ENCODE measurements around the gene NELFA. TPM values are rescaled to one million over a fixed set of nuclear protein-coding genes. Genes with fewer than 3 reads are reported as not detected.

NELFA gene
- total and polyA plus RNA-seq, 2 donors, result 10.9 to 37.2 TPM

DNA sequence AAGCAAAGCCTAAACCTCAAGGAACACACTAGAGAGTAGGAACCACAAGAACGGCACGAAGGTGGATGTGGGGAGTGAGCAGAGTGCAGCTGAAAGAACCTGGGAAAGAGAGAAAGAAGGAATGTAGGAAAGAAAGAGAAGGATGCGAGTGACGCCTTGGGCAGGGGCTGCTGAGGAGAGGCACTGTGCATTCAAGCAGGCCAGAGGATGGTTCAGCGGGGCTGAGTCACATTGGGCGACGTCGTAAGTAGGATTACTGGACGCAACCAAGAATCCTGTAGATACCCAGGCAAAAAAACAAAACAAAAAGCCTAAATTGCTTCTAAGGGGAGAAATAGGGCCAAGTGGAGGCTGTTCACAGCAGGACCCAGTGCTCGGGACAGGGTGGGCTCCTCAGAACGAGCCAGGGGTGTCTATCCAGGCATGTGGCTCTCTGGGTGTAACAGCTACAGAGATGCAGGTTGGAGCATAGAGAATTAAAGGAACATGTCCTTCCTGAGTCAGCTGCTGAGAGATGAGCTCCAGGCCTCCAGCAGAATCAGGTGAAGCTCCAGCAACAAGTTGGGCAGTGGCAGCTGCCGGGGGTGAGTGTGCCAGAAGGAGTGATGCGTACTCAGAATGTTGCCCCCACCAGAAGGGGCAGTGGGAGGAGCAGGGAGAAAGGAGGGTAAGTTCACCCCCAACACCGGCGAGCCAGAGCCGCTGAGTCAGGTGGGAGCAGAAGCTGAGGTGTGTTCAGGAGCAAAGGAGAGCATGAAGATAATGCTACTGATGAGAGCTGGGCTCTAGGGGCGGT is 38.6 kb downstream of the NELFA start:
- Histone ChIP-seq H3K36me3 (ENCODE audit: control insufficient read depth in 2 of 2, insufficient read depth in 2 of 2, low read length in 1 of 2) (peaks cover 79 to 85% of the 10 kb centered on the region in 2 donors), H3K27ac (ENCODE audit: low read depth in 1 of 2, low read length in 1 of 2) (no peak overlapping the region), H3K27me3 (ENCODE audit: control insufficient read depth in 2 of 2, insufficient read depth in 1 of 2, low read length in 1 of 2) (no peaks in the 10 kb centered on the region), H3K9me3 (ENCODE audit: control insufficient read depth in 2 of 2, insufficient read depth in 1 of 2, low read length in 1 of 2) (no peaks in the 10 kb centered on the region), H3K4me3 (ENCODE audit: low read length in 2 of 2) (no peak overlapping the region), H3K4me1 (ENCODE audit: control insufficient read depth in 2 of 2, insufficient read depth in 2 of 2, low read length in 2 of 2) (no peaks in the 10 kb centered on the region)
- no peak for DNase-seq (ENCODE audit: low read depth in 6 of 9, low spot score in 9 of 9)
- WGBS, result 98% methylated on average over 17 of the region's 17 CpGs

DNA sequence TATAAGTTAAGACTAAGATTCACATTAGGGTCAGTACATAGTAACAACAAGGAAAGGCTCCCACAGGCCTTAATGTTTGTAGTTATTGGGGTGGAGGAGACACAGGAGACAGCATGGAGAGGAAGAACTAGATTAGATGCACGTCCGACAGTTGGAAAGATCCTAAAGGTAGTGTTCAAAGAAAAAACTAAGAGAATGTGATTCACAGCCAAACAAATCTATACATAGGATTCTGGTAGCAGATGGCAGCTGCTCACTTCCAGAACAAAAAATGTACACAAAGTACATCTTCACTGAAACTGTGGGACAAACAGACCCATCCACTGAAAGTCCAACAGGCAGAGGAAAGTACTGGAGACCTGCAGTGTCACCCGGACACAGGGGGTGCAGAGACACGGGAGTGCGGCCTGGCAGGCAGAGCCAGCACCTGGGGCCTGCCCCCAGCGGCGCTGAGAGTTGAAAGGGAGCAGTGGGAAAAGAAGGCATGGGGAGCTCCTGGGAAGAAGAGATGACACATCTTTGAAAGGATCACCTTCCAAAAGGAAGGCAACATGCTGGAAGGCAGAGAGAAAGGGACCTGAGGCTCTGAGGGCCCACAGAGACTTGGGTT is 40.0 kb downstream of the NELFA start:
- Histone ChIP-seq H3K27ac (ENCODE audit: low read depth in 1 of 2, low read length in 1 of 2) (no peak overlapping the region), H3K4me1 (ENCODE audit: control insufficient read depth in 2 of 2, insufficient read depth in 2 of 2, low read length in 2 of 2) (no peaks in the 10 kb centered on the region), H3K9me3 (ENCODE audit: control insufficient read depth in 2 of 2, insufficient read depth in 1 of 2, low read length in 1 of 2) (no peaks in the 10 kb centered on the region), H3K4me3 (ENCODE audit: low read length in 2 of 2) (no peak overlapping the region), H3K27me3 (ENCODE audit: control insufficient read depth in 2 of 2, insufficient read depth in 1 of 2, low read length in 1 of 2) (no peaks in the 10 kb centered on the region), H3K36me3 (ENCODE audit: control insufficient read depth in 2 of 2, insufficient read depth in 2 of 2, low read length in 1 of 2) (peaks cover 74 to 85% of the 10 kb centered on the region in 2 donors)
- no peak for DNase-seq (ENCODE audit: low read depth in 6 of 9, low spot score in 9 of 9)
- WGBS, result 97% methylated on average over 7 of the region's 7 CpGs

DNA sequence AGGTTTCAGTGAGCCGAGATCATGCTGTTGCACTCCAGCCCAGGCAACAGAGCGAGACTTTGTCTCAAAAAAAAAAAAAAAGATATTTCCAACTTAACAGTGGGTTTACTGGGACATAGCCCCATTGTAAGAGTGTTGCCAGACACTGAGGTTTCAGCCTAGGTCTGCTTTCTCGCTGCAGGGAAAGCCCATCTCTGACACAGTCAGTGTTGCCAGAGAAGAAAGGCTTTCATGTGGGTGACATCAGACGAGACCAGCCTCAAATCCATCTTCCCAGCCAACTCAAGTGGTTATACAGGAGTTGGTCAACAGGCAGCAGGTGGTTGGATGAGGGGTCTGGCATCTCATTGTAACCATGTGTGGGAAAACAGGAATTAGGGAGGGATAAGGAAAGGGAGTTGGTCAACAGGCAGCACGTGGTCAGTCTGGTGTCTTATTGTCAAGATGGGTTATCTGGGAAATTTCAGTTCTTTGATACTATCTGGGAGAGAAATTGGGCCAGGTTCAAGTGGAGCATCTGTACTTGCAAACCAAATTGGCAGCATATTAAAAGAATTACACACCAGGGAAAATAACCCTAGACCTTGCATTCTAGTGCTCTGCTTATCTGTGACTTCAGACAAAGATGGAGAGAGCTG is 41.1 kb downstream of the NELFA start:
- 81% methylated on average over 5 of the region's 5 CpGs for WGBS
- Histone ChIP-seq H3K27ac (ENCODE audit: low read depth in 1 of 2, low read length in 1 of 2) (no peak overlapping the region), H3K4me1 (ENCODE audit: control insufficient read depth in 2 of 2, insufficient read depth in 2 of 2, low read length in 2 of 2) (no peaks in the 10 kb centered on the region), H3K27me3 (ENCODE audit: control insufficient read depth in 2 of 2, insufficient read depth in 1 of 2, low read length in 1 of 2) (no peaks in the 10 kb centered on the region), H3K4me3 (ENCODE audit: low read length in 2 of 2) (no peak overlapping the region), H3K36me3 (ENCODE audit: control insufficient read depth in 2 of 2, insufficient read depth in 2 of 2, low read length in 1 of 2) (peaks cover 74 to 85% of the 10 kb centered on the region in 2 donors), H3K9me3 (ENCODE audit: control insufficient read depth in 2 of 2, insufficient read depth in 1 of 2, low read length in 1 of 2) (no peaks in the 10 kb centered on the region)
- DNase-seq (ENCODE audit: low read depth in 6 of 9, low spot score in 9 of 9), result no peak

DNA sequence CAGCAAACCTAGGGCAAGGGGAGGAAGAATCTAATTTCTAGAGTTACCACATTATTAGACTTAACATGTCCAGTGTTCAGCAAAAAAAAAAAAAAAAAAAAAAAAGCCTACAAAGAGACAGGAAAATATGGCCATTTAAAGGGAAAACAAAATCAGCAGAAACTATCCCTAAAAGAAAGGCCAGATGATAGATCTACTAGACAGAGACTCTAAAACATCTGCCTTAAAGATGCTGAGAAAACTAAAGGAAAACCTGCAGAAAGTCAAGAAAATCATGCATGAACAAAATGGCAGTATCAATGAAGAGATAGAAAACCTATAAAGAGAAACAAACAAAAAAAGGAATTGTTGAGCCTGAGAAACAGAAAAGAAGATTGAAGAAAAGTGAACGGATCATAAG is 43.8 kb downstream of the NELFA start:
- WGBS, result 98% methylated on average over 1 of the region's 1 CpG
- no peaks in the 10 kb centered on the region for H3K4me1 ChIP-seq (ENCODE audit: control insufficient read depth in 2 of 2, insufficient read depth in 2 of 2, low read length in 2 of 2)
- no peak for DNase-seq (ENCODE audit: low read depth in 6 of 9, low spot score in 9 of 9)
- H3K27me3 ChIP-seq (ENCODE audit: control insufficient read depth in 2 of 2, insufficient read depth in 1 of 2, low read length in 1 of 2), result no peaks in the 10 kb centered on the region
- H3K36me3 ChIP-seq (ENCODE audit: control insufficient read depth in 2 of 2, insufficient read depth in 2 of 2, low read length in 1 of 2), result peaks cover 72 to 87% of the 10 kb centered on the region in 2 donors
- no peak overlapping the region for H3K4me3 ChIP-seq (ENCODE audit: low read length in 2 of 2)
- H3K9me3 ChIP-seq (ENCODE audit: control insufficient read depth in 2 of 2, insufficient read depth in 1 of 2, low read length in 1 of 2), result no peaks in the 10 kb centered on the region
- H3K27ac ChIP-seq (ENCODE audit: low read depth in 1 of 2, low read length in 1 of 2), result no peak overlapping the region

DNA sequence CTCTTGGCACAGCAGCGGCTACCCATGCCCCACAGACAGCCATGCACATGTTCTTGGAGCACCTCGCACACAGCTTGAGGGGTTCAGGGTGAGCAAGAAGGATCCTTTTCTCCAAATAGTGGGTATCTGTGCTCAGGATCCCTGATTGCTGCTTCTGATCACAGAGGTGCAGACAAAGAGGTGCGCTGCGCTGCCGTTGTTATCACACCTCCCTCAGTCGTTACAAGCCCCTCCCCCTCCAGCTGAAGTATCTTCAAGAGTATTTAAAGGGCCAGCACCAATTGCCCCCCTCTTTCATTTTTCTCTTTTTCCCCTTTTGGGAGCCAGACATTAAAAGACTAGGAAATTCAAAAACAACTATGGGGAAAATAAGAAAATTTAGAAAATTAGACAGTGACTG is 44.3 kb downstream of the NELFA start:
- Histone ChIP-seq H3K4me1 (ENCODE audit: control insufficient read depth in 2 of 2, insufficient read depth in 2 of 2, low read length in 2 of 2) (no peaks in the 10 kb centered on the region), H3K27ac (ENCODE audit: low read depth in 1 of 2, low read length in 1 of 2) (no peak overlapping the region), H3K36me3 (ENCODE audit: control insufficient read depth in 2 of 2, insufficient read depth in 2 of 2, low read length in 1 of 2) (peaks cover 74 to 87% of the 10 kb centered on the region in 2 donors), H3K9me3 (ENCODE audit: control insufficient read depth in 2 of 2, insufficient read depth in 1 of 2, low read length in 1 of 2) (no peaks in the 10 kb centered on the region), H3K27me3 (ENCODE audit: control insufficient read depth in 2 of 2, insufficient read depth in 1 of 2, low read length in 1 of 2) (no peaks in the 10 kb centered on the region), H3K4me3 (ENCODE audit: low read length in 2 of 2) (no peak overlapping the region)
- DNase-seq (ENCODE audit: low read depth in 6 of 9, low spot score in 9 of 9), result no peak
- WGBS, result 94% methylated on average over 6 of the region's 6 CpGs

DNA sequence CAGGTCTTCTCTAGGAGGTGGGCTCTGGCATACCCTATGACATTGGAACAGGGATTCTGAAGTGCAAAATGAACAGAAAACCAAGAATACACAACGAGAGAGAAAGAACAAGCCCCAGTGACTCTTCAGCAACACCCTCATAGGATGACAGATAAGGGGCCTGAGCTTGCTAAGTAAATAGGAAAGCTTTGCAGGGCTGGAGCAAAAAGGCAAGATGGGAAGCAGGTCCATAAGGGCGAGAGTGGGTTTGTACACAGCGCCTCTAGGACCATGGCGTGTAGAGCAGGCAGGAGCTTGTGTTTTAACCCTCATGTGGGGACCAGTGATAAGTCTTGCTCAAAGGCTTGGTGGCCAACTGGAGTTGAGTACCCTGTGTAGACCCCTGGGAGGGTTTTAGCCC is 45.8 kb downstream of the NELFA start:
- no peaks in the 10 kb centered on the region for H3K9me3 ChIP-seq (ENCODE audit: control insufficient read depth in 2 of 2, insufficient read depth in 1 of 2, low read length in 1 of 2)
- no peak overlapping the region for H3K4me3 ChIP-seq (ENCODE audit: low read length in 2 of 2)
- no peak for DNase-seq (ENCODE audit: low read depth in 6 of 9, low spot score in 9 of 9)
- WGBS, result over 99% methylated on average over 4 of the region's 4 CpGs
- no peaks in the 10 kb centered on the region for H3K4me1 ChIP-seq (ENCODE audit: control insufficient read depth in 2 of 2, insufficient read depth in 2 of 2, low read length in 2 of 2)
- H3K27me3 ChIP-seq (ENCODE audit: control insufficient read depth in 2 of 2, insufficient read depth in 1 of 2, low read length in 1 of 2), result no peaks in the 10 kb centered on the region
- H3K27ac ChIP-seq (ENCODE audit: low read depth in 1 of 2, low read length in 1 of 2), result no peak overlapping the region
- peaks cover 75 to 87% of the 10 kb centered on the region in 2 donors for H3K36me3 ChIP-seq (ENCODE audit: control insufficient read depth in 2 of 2, insufficient read depth in 2 of 2, low read length in 1 of 2)

DNA sequence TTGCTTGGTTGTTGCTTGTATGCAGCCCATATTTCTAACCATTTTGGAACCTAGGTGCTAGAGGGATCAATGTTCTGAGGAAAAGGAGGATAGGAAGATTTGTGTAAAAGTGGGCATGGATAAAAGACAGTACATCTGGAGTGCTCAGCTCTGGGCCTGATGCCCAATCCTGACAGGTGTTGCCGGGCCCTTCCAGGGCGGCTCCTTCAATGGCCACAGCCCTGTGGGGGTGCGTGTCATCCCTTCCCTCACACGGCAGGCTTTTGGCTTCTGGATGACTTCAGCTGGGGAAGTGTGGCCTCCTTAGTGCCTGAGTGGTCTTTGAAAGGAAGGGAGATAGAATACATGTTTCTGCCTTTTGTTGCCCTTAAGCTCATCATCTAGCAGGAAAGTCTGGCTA is 47.2 kb downstream of the NELFA start:
- Histone ChIP-seq H3K9me3 (ENCODE audit: control insufficient read depth in 2 of 2, insufficient read depth in 1 of 2, low read length in 1 of 2) (no peaks in the 10 kb centered on the region), H3K4me1 (ENCODE audit: control insufficient read depth in 2 of 2, insufficient read depth in 2 of 2, low read length in 2 of 2) (no peaks in the 10 kb centered on the region), H3K4me3 (ENCODE audit: low read length in 2 of 2) (no peak overlapping the region), H3K36me3 (ENCODE audit: control insufficient read depth in 2 of 2, insufficient read depth in 2 of 2, low read length in 1 of 2) (peaks cover 81 to 94% of the 10 kb centered on the region in 2 donors), H3K27me3 (ENCODE audit: control insufficient read depth in 2 of 2, insufficient read depth in 1 of 2, low read length in 1 of 2) (no peaks in the 10 kb centered on the region), H3K27ac (ENCODE audit: low read depth in 1 of 2, low read length in 1 of 2) (no peak overlapping the region)
- DNase-seq (ENCODE audit: low read depth in 6 of 9, low spot score in 9 of 9), result no peak
- 95% methylated on average over 4 of the region's 4 CpGs for WGBS

DNA sequence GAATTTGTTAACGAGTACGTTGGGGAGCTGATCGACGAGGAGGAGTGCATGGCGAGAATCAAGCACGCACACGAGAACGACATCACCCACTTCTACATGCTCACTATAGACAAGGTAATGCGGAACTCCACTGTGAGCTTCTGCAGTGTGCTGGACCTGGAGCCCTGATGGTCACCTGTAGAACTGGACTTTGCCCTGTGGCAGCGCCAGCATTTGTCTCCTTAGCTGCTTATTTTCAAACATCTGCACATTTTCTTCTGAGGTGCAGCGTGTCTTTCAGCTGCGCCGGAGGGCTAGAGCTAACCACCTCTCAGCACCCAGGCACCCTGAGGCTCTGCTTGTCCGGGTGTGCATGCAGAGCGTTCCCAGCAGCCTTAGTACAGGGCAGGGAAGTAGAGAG is 47.7 kb downstream of the NELFA start:
- Histone ChIP-seq H3K36me3 (ENCODE audit: control insufficient read depth in 2 of 2, insufficient read depth in 2 of 2, low read length in 1 of 2) (peaks cover 84 to 98% of the 10 kb centered on the region in 2 donors), H3K27ac (ENCODE audit: low read depth in 1 of 2, low read length in 1 of 2) (no peak overlapping the region), H3K9me3 (ENCODE audit: control insufficient read depth in 2 of 2, insufficient read depth in 1 of 2, low read length in 1 of 2) (no peaks in the 10 kb centered on the region), H3K4me1 (ENCODE audit: control insufficient read depth in 2 of 2, insufficient read depth in 2 of 2, low read length in 2 of 2) (no peaks in the 10 kb centered on the region), H3K4me3 (ENCODE audit: low read length in 2 of 2) (no peak overlapping the region), H3K27me3 (ENCODE audit: control insufficient read depth in 2 of 2, insufficient read depth in 1 of 2, low read length in 1 of 2) (no peaks in the 10 kb centered on the region)
- WGBS, result 98% methylated on average over 15 of the region's 15 CpGs
- no peak for DNase-seq (ENCODE audit: low read depth in 6 of 9, low spot score in 9 of 9)

DNA sequence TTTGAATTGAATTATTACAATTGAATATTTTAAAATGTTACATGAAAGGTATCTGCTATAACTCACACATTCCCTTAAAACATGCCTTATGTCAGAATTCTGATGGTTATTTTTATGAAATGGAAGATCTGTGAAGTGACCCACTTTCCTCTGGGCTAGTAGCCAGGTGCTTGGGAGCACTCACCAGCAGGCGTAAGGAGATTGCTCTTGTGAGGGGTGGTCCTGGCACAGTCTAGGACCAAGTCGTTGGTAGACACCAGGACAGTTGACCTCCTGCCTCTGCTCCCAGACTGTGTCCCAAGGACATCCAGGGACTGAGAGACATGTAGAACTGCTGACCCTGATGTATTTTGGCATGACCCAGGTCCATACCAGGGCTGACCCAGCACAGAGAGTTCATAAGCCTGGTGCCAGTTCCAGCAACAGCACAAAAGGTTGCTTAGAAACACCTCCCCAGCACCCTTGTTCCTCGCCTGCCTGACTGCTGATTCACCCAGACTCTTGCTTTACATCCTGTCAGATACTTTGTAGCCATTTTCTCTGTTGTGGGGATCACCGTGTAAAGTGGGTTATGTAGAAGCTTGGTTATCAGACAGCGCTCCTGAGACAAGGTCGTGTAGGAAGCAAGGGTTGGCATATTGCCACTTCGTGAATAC is 48.5 kb downstream of the NELFA start:
- 82% methylated on average over 7 of the region's 7 CpGs for WGBS
- Histone ChIP-seq H3K27ac (ENCODE audit: low read depth in 1 of 2, low read length in 1 of 2) (no peak overlapping the region), H3K9me3 (ENCODE audit: control insufficient read depth in 2 of 2, insufficient read depth in 1 of 2, low read length in 1 of 2) (no peaks in the 10 kb centered on the region), H3K27me3 (ENCODE audit: control insufficient read depth in 2 of 2, insufficient read depth in 1 of 2, low read length in 1 of 2) (no peaks in the 10 kb centered on the region), H3K4me3 (ENCODE audit: low read length in 2 of 2) (no peak overlapping the region), H3K36me3 (ENCODE audit: control insufficient read depth in 2 of 2, insufficient read depth in 2 of 2, low read length in 1 of 2) (peaks cover 88 to 99% of the 10 kb centered on the region in 2 donors), H3K4me1 (ENCODE audit: control insufficient read depth in 2 of 2, insufficient read depth in 2 of 2, low read length in 2 of 2) (no peaks in the 10 kb centered on the region)
- DNase-seq (ENCODE audit: low read depth in 6 of 9, low spot score in 9 of 9), result peak in 7 of 9 donors; percentile 6 to 57 (median 23)
